KOPT-K1 (cell line): ENCODE measurements around the gene TMIGD1.
A peak's percentile ranks its signal among the peaks of the same experiment; 100 is the strongest.
"Not testable (repeated sequence)": the region's sequence is repeated elsewhere in the genome, so short reads cannot be mapped to it uniquely, and the experiment has no call there.

Experiments
- H3K27ac ChIP-seq: fragments of 200-600 bp; sonication (generic); 2 replicates; pipeline ENCODE4 v1.5.1; 2016; ENCODE audit warnings: antibody characterized with exemption, mild to moderate bottlenecking, low read depth, low read length; ENCODE audit not compliant: poor library complexity, severe bottlenecking
- H3K36me3 ChIP-seq: fragments of 200-600 bp; sonication (generic); 2 replicates; pipeline ENCODE4 v1.5.1; 2017; ENCODE audit warnings: antibody characterized with exemption, mild to moderate bottlenecking, low read length, moderate library complexity; ENCODE audit not compliant: insufficient read depth
- H3K9me3 ChIP-seq: fragments of 200-600 bp; sonication (generic); 2 replicates; pipeline ENCODE4 v1.5.1; 2017; ENCODE audit warnings: antibody characterized with exemption, low read length, mild to moderate bottlenecking; ENCODE audit not compliant: insufficient read depth, poor library complexity, severe bottlenecking

Gene TMIGD1

GRCh38 chr17:30345527-30346075, 11.7 kb upstream of the TMIGD1 start:
- Histone ChIP-seq H3K27ac (no peak overlapping the region), H3K36me3 (no peaks in the 10 kb centered on the region), H3K9me3 (no peaks in the 10 kb centered on the region)

DNA sequence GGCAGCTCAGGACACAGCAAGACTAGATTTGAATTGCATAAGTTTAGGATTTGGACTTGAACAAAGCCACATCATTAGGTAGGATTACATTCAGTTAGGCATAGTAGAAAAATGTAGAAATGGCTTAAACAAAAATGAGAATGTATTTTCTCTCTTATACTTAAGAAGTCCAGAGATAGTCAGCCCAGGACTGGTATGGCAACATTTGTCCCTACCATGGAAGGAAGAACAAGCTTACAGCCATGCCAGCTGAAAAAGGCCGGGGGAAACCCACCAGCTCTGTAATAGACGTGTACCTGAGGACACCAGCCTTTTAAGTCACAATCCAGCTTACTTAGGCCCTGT, 11.2 kb upstream of the TMIGD1 start:
- no peaks in the 10 kb centered on the region for H3K9me3 ChIP-seq
- no peak overlapping the region for H3K27ac ChIP-seq
- no peaks in the 10 kb centered on the region for H3K36me3 ChIP-seq

GRCh38 chr17:30344283-30345088, 10.6 kb upstream of the TMIGD1 start:
- no peaks in the 10 kb centered on the region for H3K36me3 ChIP-seq
- H3K27ac ChIP-seq: no peak overlapping the region
- no peaks in the 10 kb centered on the region for H3K9me3 ChIP-seq

DNA sequence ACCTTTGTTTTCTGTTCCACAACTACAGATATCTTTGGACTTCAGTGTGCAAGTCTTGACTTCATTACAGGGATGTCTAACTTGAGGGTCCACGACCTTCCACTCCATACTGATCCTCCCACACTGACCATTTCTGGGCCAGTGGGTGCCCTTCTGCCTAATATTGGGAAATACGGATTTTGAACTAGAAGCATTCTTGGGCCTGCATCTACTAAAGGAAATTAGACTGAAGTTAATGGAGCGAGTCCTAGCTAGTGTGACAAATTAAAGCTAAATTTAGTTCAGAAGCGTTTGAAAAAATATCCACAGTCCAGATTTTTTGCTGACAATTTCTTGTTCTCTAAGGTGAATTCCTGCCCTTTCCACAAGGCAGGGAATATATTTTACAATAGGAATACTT, 9.9 kb upstream of the TMIGD1 start:
- no peaks in the 10 kb centered on the region for H3K9me3 ChIP-seq
- H3K36me3 ChIP-seq: no peaks in the 10 kb centered on the region
- H3K27ac ChIP-seq: no peak overlapping the region

- not testable (repeated sequence) for H3K9me3 ChIP-seq, H3K36me3 ChIP-seq, H3K27ac ChIP-seq
Observed at GRCh38 chr17:30343244-30343643, 9.4 kb upstream of the TMIGD1 start.

- H3K36me3 ChIP-seq: no peaks in the 10 kb centered on the region
- no peak overlapping the region for H3K27ac ChIP-seq
Observed at GRCh38 chr17:30341703-30342249, 7.9 kb upstream of the TMIGD1 start.

GRCh38 chr17:30340801-30341356, 7.0 kb upstream of the TMIGD1 start:
- Histone ChIP-seq H3K9me3 (no peaks in the 10 kb centered on the region), H3K27ac (no peak overlapping the region), H3K36me3 (no peaks in the 10 kb centered on the region)

More at GRCh38 chr17:30341703-30342249, 7.9 kb upstream of the TMIGD1 start:
- H3K9me3 ChIP-seq: no peaks in the 10 kb centered on the region

DNA sequence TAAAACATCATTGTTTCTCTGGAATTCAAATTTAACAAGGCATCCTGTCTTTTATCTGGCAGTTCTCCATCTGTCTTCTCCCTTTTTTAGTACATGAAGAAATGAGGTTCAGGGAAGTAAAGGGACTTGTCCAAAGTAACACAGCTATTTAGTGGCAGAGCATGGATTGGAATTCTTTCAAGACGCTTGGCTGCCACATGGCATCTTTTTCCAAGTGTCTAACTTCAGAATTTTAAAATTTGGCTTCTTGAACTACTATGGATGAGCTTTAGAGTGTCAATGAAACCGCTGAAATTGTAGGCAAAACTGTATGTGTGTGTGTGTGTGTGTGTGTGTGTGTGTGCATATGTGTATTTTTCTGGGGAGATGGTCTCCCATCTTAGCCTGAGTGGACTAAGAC, 5.2 kb upstream of the TMIGD1 start:
- Histone ChIP-seq H3K9me3 (no peaks in the 10 kb centered on the region), H3K27ac (no peak overlapping the region), H3K36me3 (no peaks in the 10 kb centered on the region)

DNA sequence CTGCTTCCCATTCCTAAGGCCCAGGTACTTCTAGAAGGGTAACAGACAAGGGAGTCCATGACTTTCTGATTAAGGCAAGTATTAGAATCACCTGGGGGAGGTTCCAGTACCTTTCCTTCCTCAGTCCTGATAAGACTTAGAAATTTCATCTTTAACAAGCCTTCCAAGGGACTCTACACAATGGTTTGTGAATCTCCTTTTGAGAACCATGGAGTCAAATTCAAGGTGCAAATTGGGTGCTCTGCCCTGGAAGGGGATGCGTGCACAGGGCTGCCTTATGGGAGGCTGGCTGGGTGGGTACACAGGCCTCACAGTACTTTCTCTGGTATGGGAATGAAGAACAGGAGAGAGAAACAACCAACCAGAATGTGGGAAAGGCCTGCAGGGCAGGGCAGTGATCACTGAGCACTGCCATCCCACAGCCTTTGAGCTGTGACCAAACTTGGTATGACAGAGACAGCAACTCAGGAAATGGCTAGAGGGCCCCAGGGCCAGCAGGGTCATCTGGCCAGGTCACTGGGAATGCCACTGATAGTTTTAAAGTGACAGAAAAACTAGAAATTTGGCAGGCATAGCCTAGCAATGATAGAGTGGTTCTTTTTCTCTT, 3.6 kb upstream of the TMIGD1 start:
- Histone ChIP-seq H3K9me3 (no peaks in the 10 kb centered on the region), H3K27ac (no peak overlapping the region), H3K36me3 (no peaks in the 10 kb centered on the region)

GRCh38 chr17:30336369-30337171, 2.7 kb upstream of the TMIGD1 start:
- Histone ChIP-seq H3K9me3 (no peaks in the 10 kb centered on the region), H3K36me3 (no peaks in the 10 kb centered on the region), H3K27ac (no peak overlapping the region)

- Histone ChIP-seq H3K27ac (no peak overlapping the region), H3K9me3 (no peaks in the 10 kb centered on the region), H3K36me3 (no peaks in the 10 kb centered on the region)
Observed at GRCh38 chr17:30334421-30334820, 564 bp upstream of the TMIGD1 start.

GRCh38 chr17:30332057-30332542, 1.8 kb downstream of the TMIGD1 start:
- H3K27ac ChIP-seq: peak overlapping the region; percentile 40
- H3K36me3 ChIP-seq: no peaks in the 10 kb centered on the region

GRCh38 chr17:30326809-30327208, 7.0 kb downstream of the TMIGD1 start:
- Histone ChIP-seq H3K9me3 (no peaks in the 10 kb centered on the region), H3K27ac (no peak overlapping the region), H3K36me3 (no peaks in the 10 kb centered on the region)

More at GRCh38 chr17:30332057-30332542, 1.8 kb downstream of the TMIGD1 start:
- H3K9me3 ChIP-seq: no peaks in the 10 kb centered on the region

GRCh38 chr17:30324723-30325122, 9.1 kb downstream of the TMIGD1 start:
- no peaks in the 10 kb centered on the region for H3K9me3 ChIP-seq
- H3K27ac ChIP-seq: no peak overlapping the region
- H3K36me3 ChIP-seq: no peaks in the 10 kb centered on the region
